GOT3 (cell line): ENCODE measurements around the gene MCHR1.
"Not testable (repeated sequence)": the region's sequence is repeated elsewhere in the genome, so short reads cannot be mapped to it uniquely, and the experiment has no call there.

Source experiments
- DNase-seq: peaks from one replicate; lab custom pipeline; 2025; ENCODE audit warnings: mixed read lengths; lab: John Stamatoyannopoulos, UW

MCHR1 gene

GRCh38 chr22:40656651-40657050 lies 22.6 kb upstream of the MCHR1 start:
- DNase-seq, result not testable (repeated sequence)

DNA sequence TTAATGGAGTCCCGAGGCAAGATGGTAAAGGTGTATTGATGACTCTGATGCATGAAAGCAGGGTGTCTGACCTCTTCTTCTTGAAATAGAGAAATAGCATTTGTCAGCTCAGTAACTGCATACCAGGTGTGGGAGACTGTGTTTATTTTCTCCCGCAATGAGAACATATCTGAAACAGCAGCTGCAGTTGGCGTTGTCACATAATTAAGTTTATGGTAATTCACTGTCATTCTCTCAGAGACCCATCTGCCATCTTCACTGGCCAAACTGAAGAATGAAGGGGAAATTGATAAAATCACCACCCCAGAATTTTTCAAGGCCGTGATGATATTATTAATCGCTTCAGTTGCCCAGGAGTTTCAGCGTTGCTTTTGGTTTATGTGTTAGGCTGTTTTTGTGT lies 20.1 kb upstream of the MCHR1 start:
- no peak for DNase-seq

- DNase-seq, result no peak
Observed at GRCh38 chr22:40660730-40661129, 18.6 kb upstream of the MCHR1 start.

- no peak for DNase-seq
Observed at GRCh38 chr22:40661671-40662070, 17.6 kb upstream of the MCHR1 start.

DNA sequence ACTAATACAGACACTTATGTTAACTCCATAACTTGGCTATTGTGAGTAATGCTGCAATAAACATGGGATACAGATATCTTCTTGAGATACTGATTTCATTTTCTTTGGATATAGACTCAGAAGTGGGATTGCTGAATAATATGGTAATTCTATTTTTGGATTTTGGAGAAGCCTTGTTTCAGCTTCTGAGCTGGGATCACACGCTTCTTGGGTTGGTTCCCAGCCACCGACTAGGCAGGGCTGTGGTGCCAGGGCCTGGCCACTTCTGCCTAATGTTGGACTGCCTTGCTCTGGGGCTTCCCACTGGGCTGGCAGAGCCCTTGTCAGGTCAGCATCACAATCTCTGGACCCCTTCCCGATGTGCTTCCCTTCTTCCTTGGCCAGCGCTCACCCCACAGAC lies 14.0 kb upstream of the MCHR1 start:
- DNase-seq, result no peak

GRCh38 chr22:40666151-40666848 lies 13.0 kb upstream of the MCHR1 start:
- no peak for DNase-seq

DNA sequence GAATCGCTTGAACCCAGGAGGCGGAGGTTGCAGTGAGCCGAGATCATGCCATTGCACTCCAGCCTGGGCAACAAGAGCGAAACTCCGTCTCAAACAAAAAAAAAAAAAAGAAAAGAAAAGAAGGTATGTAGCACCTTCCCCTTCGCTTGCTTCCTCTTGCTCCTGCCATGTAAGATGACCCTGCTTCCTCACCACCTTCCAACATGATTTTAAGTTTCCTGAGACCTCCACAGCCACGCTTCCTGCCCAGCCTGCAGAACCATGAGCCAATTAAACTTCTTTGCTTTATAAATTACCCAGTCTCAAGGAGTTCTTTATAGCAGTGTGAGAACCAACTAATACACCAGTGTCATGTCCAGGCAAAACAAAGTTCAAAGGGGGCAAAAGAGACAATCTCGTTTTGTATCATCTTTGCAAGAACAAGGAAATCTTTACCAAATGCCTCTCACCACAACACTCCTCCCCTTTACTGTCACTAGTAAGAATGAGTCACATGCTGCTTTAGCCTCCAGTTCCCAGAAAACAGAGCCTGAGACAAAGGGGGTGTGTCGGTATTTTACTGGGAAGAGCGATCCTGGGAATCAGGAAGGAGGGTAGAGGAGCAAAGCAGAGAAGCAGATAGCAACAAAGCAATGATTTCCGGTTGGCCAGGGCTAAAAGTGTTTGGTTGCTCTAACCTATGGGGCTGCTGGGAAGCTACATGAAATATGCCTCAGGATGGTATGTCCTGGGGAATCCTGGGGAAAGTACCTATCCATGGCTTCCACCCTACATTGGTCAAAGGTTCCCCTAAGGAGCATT lies 10.5 kb upstream of the MCHR1 start:
- DNase-seq, result no peak

GRCh38 chr22:40670058-40670457 lies 9.2 kb upstream of the MCHR1 start:
- DNase-seq, result no peak

DNA sequence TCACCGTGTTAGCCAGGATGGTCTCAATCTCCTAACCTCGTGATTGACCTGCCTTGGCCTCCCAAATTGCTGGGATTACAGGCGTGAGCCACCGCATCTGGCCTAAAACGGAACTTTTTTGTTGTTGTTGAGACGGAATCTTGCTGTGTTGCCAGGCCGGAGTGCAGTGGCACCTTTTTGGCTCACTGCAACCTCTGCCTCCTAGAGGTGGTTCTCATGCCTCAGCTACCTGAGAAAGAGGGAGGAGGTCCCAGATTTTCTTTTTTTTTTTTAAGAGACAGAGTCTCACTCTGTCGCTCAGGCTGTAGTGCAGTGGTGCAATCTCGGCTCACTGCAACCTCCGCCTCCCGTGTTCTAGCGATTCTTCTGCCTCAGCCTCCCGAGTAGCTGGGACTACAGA lies 7.9 kb upstream of the MCHR1 start:
- no peak for DNase-seq

- no peak for DNase-seq
Observed at GRCh38 chr22:40671796-40672360, 7.4 kb upstream of the MCHR1 start.

DNA sequence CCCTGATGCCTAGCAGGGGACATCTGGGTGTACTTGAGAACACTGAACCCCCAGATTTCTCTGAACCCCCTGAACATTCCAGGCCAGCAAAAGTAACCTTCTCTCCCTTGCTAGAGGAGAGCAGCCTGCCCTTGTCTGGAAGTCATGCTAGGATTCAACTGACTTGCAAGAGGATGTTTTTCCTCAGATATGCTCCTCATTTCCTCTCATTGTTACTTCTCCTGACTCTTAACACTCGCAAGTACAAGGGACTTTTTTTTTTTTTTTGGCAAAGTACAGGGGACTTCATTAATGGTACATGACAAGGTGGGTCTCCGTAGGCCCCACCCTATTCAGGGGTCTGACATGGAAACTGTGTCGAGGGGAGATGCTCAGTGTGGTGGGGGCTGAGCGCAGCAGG lies 6.3 kb upstream of the MCHR1 start:
- DNase-seq, result no peak

DNA sequence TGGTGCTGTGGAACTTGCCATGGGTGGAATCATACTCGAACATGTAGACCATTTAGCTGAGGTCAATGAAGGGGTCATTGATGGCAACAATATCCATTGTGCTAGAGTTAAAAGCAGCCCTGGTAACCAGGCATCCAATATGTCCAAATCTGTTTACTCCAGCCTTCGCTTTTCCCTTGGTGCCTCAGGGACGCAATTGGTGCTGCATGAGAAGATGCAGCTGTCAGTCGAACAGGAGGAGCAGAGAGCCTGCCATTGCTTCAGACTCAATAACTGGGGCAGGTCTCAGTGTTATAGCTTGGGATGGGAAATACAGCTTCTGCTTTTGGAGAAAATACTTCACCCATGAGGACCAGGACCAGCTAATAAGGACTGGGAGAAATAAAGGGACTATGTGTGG lies 5.0 kb upstream of the MCHR1 start:
- no peak for DNase-seq

GRCh38 chr22:40676166-40676565 lies 3.1 kb upstream of the MCHR1 start:
- not testable (repeated sequence) for DNase-seq

- DNase-seq, result no peak
Observed at GRCh38 chr22:40676644-40677043, 2.6 kb upstream of the MCHR1 start.

DNA sequence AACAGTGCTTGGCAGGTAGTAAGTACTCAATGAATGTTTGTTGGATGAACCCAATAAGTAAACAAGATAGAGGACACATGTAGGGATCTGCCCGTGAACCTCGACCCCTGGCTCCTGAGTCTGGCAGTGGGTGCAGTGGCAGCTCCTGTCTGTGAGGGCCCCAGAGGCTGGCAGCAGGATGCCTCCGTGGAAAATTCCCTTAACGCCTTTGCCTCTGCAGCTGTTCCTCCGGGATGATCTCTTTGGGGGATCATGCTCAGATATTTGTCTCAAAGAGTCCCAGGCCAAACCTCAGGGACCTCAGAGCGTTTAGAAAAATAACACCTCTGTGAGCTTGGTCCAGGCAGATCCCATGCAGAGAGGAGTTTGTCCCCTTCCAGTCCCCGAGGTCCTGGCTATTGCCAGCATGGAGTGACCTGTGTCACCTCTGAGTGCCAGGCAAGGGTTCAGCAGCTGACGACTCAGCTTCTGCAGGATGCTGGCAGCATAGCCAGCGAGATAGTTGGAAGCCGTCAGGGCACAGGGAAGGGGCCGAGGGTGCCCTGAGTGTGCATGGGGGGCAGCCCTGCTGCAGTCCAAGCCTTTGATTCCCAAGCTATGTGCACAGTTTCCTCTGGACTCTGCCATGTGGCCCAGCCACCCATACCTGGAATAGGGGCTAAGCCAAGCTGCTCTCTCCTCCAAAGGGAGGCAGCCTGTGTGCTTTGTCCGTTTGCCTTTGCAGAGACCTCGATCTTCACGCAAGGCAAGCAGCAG lies 613 bp upstream of the MCHR1 start:
- DNase-seq, result no peak

DNA sequence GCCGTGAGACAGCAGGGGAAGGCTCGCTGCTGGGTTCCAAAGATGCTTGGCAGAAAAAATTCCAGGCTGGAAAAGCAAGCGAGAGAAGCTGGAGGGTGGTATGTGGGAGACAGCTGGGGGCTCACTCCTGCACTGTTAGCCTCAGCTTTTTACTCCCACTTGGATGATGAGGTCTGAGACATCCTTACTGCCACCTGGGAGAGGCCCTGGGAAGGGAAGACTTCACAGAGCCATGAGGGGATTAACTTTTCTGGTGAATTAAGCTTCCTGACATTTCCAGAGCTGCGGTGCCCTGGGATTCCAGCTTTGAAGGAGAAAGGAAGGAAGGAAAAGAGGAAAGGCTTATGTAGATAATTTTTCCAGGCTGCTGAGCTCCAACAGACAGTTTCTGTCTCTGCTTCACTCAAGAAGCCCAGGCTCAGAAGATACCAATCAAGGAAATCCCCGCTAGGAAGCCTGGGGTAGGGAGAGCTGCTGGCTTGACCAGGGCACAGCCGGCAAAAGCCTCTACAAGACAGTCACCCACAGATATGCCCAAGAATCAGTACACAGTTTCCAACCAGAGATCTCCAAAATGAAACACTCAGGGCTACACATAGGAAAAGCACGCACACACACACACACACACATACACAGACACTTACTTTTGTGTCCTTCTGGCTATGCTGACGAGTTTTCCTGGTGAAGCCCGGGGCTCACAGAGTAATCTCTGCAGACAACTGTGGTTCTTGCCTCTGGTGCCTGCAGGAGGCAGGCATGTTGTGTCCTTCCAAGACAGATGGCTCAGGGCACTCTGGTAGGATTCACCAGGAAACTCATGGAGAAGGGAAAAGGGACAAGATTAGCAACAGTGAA lies 907 bp downstream of the MCHR1 start:
- DNase-seq, result no peak

- DNase-seq, result no peak
Observed at GRCh38 chr22:40680819-40681183, 1.5 kb downstream of the MCHR1 start.

DNA sequence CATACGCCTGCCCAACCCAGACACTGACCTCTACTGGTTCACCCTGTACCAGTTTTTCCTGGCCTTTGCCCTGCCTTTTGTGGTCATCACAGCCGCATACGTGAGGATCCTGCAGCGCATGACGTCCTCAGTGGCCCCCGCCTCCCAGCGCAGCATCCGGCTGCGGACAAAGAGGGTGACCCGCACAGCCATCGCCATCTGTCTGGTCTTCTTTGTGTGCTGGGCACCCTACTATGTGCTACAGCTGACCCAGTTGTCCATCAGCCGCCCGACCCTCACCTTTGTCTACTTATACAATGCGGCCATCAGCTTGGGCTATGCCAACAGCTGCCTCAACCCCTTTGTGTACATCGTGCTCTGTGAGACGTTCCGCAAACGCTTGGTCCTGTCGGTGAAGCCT lies 2.2 kb downstream of the MCHR1 start:
- no peak for DNase-seq

GRCh38 chr22:40684728-40685127 lies 5.4 kb downstream of the MCHR1 start:
- DNase-seq, result no peak

GRCh38 chr22:40685406-40685805 lies 6.1 kb downstream of the MCHR1 start:
- no peak for DNase-seq

GRCh38 chr22:40687706-40688105 lies 8.4 kb downstream of the MCHR1 start:
- DNase-seq, result no peak

DNA sequence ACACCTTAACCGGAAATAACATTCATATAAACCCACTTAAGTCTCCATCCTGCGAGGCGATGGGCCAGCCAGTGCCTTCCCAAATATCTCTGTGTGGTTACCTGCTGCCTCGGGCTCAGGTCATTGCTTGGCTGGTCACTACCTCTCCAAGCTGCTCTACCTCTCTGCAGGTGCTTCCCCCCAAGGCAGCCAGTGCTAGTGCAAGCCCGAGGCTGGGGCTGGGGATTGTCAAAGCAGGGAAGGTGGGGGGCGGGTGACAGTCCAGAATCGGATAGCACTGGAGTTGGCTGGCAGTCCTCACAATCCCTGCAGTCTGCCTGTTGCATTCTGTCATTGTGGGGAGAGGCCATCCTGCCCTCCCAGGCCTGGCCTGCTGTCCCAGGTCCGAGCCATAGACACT lies 11.1 kb downstream of the MCHR1 start:
- no peak for DNase-seq
